Neural cell (in vitro differentiated cells): ENCODE results near the gene SCCPDH. TPM values are rescaled to one million over a fixed set of nuclear protein-coding genes. Genes with fewer than 3 reads are reported as not detected.
"Not testable (repeated sequence)": the region's sequence is repeated elsewhere in the genome, so short reads cannot be mapped to it uniquely, and the experiment has no call there.

Experiments
- H2AFZ ChIP-seq: fragments of 200-600, 300-800 bp; sonication (generic), shearing (Covaris generic); 2 replicates; pipeline ENCODE4 v1.6.0; 2014; ENCODE audit warnings: low read depth, mild to moderate bottlenecking, antibody characterized with exemption, low read length, moderate library complexity
- H3F3A ChIP-seq: fragments of 200-600 bp; shearing (Covaris generic); 2 replicates; pipeline ENCODE4 v1.6.1; 2016; ENCODE audit warnings: mild to moderate bottlenecking, moderate library complexity, mixed read lengths, antibody characterized with exemption, low read length; ENCODE audit not compliant: insufficient read depth, poor library complexity, severe bottlenecking
- H3K27ac ChIP-seq: fragments of 200-600, 300-800 bp; sonication (generic), shearing (Covaris generic); 2 replicates; pipeline ENCODE4 v1.5.1; 2014; ENCODE audit warnings: mild to moderate bottlenecking, low read length, moderate library complexity
- H3K27me3 ChIP-seq: fragments of 300-800, 200-600 bp; sonication (generic), shearing (Covaris generic); 2 replicates; pipeline ENCODE4 v1.6.0; 2014; ENCODE audit warnings: mild to moderate bottlenecking, low read depth, low read length, moderate library complexity; ENCODE audit not compliant: insufficient read depth
- H3K36me3 ChIP-seq: fragments of 300-800, 200-600 bp; sonication (generic), shearing (Covaris generic); 2 replicates; pipeline ENCODE4 v1.5.1; 2014; ENCODE audit warnings: mild to moderate bottlenecking, antibody characterized with exemption, low read length, moderate library complexity; ENCODE audit not compliant: insufficient read depth
- H3K4me2 ChIP-seq: fragments of 300-800, 200-600 bp; sonication (generic), shearing (Covaris generic); 2 replicates; pipeline ENCODE4 v1.6.0; 2014; ENCODE audit warnings: mild to moderate bottlenecking, low read length
- H3K4me3 ChIP-seq: fragments of 300-800, 200-600 bp; sonication (generic), shearing (Covaris generic); 2 replicates; pipeline ENCODE4 v1.5.1; 2014; ENCODE audit warnings: mild to moderate bottlenecking, low read length, moderate library complexity
- H3K79me2 ChIP-seq: fragments of 200-600 bp; shearing (Covaris generic); replicated peaks from 2 replicates; pipeline ENCODE4 v1.6.0; 2014; ENCODE audit warnings: mild to moderate bottlenecking, low read length, moderate library complexity; ENCODE audit not compliant: insufficient read depth
- H3K9ac ChIP-seq: fragments of 300-800, 200-600 bp; sonication (generic), shearing (Covaris generic); 2 replicates; pipeline ENCODE4 v1.6.1; 2016; ENCODE audit warnings: mild to moderate bottlenecking, low read length, mixed read lengths
- H3K9me2 ChIP-seq: fragments of 200-600 bp; shearing (Covaris generic); 2 replicates; pipeline ENCODE4 v1.6.1; 2016; ENCODE audit warnings: mild to moderate bottlenecking, low read length, mixed read lengths; ENCODE audit not compliant: insufficient read depth
- H3K9me3 ChIP-seq: fragments of 200-600, 300-800 bp; sonication (generic), shearing (Covaris generic); 2 replicates; pipeline ENCODE4 v1.6.1; 2016; ENCODE audit warnings: mild to moderate bottlenecking, mixed run types, low read length, moderate library complexity, mixed read lengths
- H4K20me1 ChIP-seq: fragments of 200-600 bp; shearing (Covaris generic); 2 replicates; pipeline ENCODE4 v1.6.1; 2016; ENCODE audit warnings: mild to moderate bottlenecking, mixed run types; ENCODE audit not compliant: insufficient read depth
- EP300 ChIP-seq: fragments of 450-650 bp; conservative IDR thresholded peaks from 2 replicates; pipeline ENCODE4 v1.6.1; 2014; ENCODE audit warnings: antibody characterized with exemption, mild to moderate bottlenecking, moderate library complexity; ENCODE audit not compliant: poor library complexity, severe bottlenecking
- EZH2 ChIP-seq: fragments of 200-600, 300-800 bp; shearing (Covaris generic), sonication (generic); IDR thresholded peaks from 2 replicates; pipeline ENCODE4 v1.6.1; 2014; ENCODE audit warnings: antibody characterized with exemption, low read length, borderline replicate concordance, mild to moderate bottlenecking; ENCODE audit not compliant: insufficient read depth, poor library complexity, severe bottlenecking
- MXI1 ChIP-seq: fragments of 450-650 bp; conservative IDR thresholded peaks from 2 replicates; pipeline ENCODE4 v1.6.1; 2014; ENCODE audit warnings: antibody characterized with exemption, mild to moderate bottlenecking; ENCODE audit not compliant: poor library complexity, severe bottlenecking
- POLR2AphosphoS5 ChIP-seq: IDR thresholded peaks from 2 replicates; pipeline ENCODE4 v1.6.1; 2012
- RAD21 ChIP-seq: fragments of 450-650 bp; conservative IDR thresholded peaks from 2 replicates; pipeline ENCODE4 v1.6.1; 2014; ENCODE audit warnings: antibody characterized with exemption, mild to moderate bottlenecking, moderate library complexity
- REST ChIP-seq: IDR thresholded peaks from 2 replicates; pipeline ENCODE4 v1.6.1; 2012; ENCODE audit warnings: borderline replicate concordance
- SMC3 ChIP-seq: fragments of 450-650 bp; conservative IDR thresholded peaks from 2 replicates; pipeline ENCODE4 v1.6.1; 2014; ENCODE audit warnings: antibody characterized with exemption, mild to moderate bottlenecking, moderate library complexity; ENCODE audit not compliant: poor library complexity
- TAF1 ChIP-seq: IDR thresholded peaks from 2 replicates; pipeline ENCODE4 v1.6.1; 2012; ENCODE audit warnings: low read depth
- polyA plus RNA-seq: library from polyadenylated mRNA; depleted of rRNA; stranded (reverse); fragments of >200 nt; gene quantifications from 2 replicates; pipeline ENCODE4 v1.2.3, GENCODE V29; 2014
- TF ChIP-seq, protein P1 (sequence below): fragments of 450-650 bp; IDR thresholded peaks from 2 replicates; pipeline ENCODE4 v1.5.1; 2014; ENCODE audit warnings: antibody characterized with exemption, mild to moderate bottlenecking, moderate library complexity; ENCODE audit not compliant: poor library complexity, severe bottlenecking

SCCPDH gene
- polyA plus RNA-seq, 1 donor from 2014 or later: 94.2 TPM

- Histone ChIP-seq H3K36me3 (no peaks in the 10 kb centered on the region), H3K4me2 (no peak overlapping the region), H3F3A (no peaks in the 10 kb centered on the region), H4K20me1 (no peaks in the 10 kb centered on the region), H3K27me3 (no peaks in the 10 kb centered on the region), H2AFZ (no peak overlapping the region), H3K9ac (no peak overlapping the region), H3K79me2 (no peaks in the 10 kb centered on the region), H3K27ac (no peak overlapping the region), H3K4me3 (no peak overlapping the region), H3K9me3 (no peaks in the 10 kb centered on the region), H3K9me2 (no peaks in the 10 kb centered on the region)
- TF ChIP-seq TAF1 (no peak), EZH2 (no peak), MXI1 (no peak), RAD21 (no peak), EP300 (no peak), POLR2AphosphoS5 (no peak), SMC3 (no peak), REST (no peak)
- TF ChIP-seq, protein P1, sequence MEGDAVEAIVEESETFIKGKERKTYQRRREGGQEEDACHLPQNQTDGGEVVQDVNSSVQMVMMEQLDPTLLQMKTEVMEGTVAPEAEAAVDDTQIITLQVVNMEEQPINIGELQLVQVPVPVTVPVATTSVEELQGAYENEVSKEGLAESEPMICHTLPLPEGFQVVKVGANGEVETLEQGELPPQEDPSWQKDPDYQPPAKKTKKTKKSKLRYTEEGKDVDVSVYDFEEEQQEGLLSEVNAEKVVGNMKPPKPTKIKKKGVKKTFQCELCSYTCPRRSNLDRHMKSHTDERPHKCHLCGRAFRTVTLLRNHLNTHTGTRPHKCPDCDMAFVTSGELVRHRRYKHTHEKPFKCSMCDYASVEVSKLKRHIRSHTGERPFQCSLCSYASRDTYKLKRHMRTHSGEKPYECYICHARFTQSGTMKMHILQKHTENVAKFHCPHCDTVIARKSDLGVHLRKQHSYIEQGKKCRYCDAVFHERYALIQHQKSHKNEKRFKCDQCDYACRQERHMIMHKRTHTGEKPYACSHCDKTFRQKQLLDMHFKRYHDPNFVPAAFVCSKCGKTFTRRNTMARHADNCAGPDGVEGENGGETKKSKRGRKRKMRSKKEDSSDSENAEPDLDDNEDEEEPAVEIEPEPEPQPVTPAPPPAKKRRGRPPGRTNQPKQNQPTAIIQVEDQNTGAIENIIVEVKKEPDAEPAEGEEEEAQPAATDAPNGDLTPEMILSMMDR: no peak
Measured at GRCh38 chr1:246742396-246742795, 18.2 kb downstream of the SCCPDH start.

- not testable (repeated sequence) for H3K4me3 ChIP-seq, H4K20me1 ChIP-seq, H3F3A ChIP-seq, H3K9me3 ChIP-seq, H3K9me2 ChIP-seq, H3K27me3 ChIP-seq, H3K9ac ChIP-seq, H3K4me2 ChIP-seq, H3K36me3 ChIP-seq, H2AFZ ChIP-seq, H3K79me2 ChIP-seq, H3K27ac ChIP-seq
Measured at GRCh38 chr1:246746155-246746554, 21.9 kb downstream of the SCCPDH start.

DNA sequence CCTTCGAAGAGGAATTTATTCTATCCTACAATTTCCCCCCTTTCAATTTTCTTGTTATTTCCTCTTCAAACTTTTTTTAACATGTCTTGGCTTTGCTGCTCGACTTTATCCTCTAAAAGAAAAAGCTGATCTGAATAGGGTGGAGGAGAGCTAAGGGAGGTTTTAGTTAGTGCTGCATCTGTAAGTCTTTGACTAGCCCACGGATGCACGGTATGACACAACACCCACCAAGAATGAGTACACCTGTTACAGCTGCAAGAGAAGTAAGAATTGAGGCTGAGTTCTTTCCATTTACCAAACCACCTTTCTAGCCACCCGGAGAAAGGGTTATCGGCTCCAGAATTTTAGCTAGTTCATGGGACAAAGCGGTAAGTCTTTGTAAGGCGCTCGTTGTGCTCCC, 23.8 kb downstream of the SCCPDH start:
- no peak overlapping the region for H2AFZ ChIP-seq
- H3K4me3 ChIP-seq: no peak overlapping the region
- H3K9me2 ChIP-seq: no peaks in the 10 kb centered on the region
- H3K36me3 ChIP-seq: no peaks in the 10 kb centered on the region
- no peak overlapping the region for H3K27ac ChIP-seq
- H3F3A ChIP-seq: no peaks in the 10 kb centered on the region
- H3K9ac ChIP-seq: no peak overlapping the region
- no peaks in the 10 kb centered on the region for H3K79me2 ChIP-seq
- H3K4me2 ChIP-seq: no peak overlapping the region
- TF ChIP-seq POLR2AphosphoS5: no peak
- TF ChIP-seq SMC3: no peak
- H4K20me1 ChIP-seq: no peaks in the 10 kb centered on the region
- no peaks in the 10 kb centered on the region for H3K9me3 ChIP-seq
- H3K27me3 ChIP-seq: no peaks in the 10 kb centered on the region
